Renal cortex interstitium (tissue), 11 donors: Measurements from ENCODE around the gene SMIM12. TPM values are rescaled to one million over a fixed set of nuclear protein-coding genes. Genes with fewer than 3 reads are reported as not detected.
"Not testable (repeated sequence)": the region's sequence is repeated elsewhere in the genome, so short reads cannot be mapped to it uniquely, and the experiment has no call there.

ENCODE experiments used
- DNase-seq, 11 donors: peaks; one replicate each; pipeline ENCODE4 v3.0.0-alpha.2; 2013; ENCODE audit warnings: low read depth in 9 of 11, low spot score in 4 of 11; ENCODE audit errors: extremely low read depth in 1 of 11
- polyA plus RNA-seq, 3 donors: library from polyadenylated mRNA; unstranded; fragments of 120-200 nt; gene quantifications; one replicate each; pipeline ENCODE4 v1.2.1, GENCODE V29; 2013; ENCODE audit not compliant: insufficient read length in 3 of 3

The SMIM12 gene
- polyA plus RNA-seq, 3 donors = 29.9 to 33.3 (median 31.5) TPM

- no peak for DNase-seq
Observed at GRCh38 chr1:34825455-34826091, 34.0 kb downstream of the SMIM12 start.

DNA sequence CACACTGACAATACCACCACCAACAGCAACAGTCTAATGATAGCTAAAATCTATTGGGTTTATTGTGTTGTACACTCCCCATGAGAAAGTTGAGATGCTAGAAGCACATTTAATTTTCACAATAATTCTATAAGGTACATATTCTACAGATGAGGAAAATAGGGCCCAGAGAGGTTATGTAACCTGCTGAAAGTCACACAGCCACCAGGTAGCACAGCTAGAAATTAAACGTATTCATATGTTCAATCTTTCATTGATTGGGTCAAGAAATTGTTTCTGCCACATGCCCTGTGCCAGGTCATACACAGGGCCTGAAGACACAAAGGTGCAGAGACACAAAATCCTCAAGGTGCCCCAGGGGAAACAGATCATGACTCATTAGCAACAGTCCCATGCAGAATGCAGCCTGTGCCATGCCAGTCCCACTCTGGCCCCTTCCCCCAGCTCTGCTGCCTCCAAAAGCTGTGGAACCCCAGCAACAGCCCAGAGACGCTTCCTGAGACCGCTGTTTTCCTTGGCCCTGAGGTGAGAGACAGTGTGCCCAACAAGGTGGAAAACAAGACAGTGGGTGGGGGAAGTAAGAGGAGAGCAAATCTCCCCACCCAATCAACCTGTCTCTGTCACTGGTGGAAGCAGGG, 34.6 kb downstream of the SMIM12 start:
- DNase-seq = no peak

DNA sequence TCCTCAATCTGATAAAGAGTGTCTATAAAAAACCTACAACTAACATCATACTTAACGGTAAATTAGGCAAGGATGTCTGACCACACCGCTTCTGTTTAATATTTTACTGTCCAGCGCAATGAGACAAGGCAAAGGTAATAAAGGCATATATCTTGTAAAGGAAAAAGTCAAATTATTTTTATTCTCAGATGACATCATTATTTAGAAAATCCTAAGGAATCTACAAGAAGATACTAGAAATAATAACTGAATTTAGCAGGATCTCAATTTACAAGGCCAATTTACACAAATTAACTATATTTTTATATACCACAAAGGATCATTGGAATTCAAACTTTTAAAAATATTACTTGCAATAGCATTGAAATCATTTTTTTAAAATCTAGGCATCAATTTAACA, 37.3 kb downstream of the SMIM12 start:
- no peak for DNase-seq

DNA sequence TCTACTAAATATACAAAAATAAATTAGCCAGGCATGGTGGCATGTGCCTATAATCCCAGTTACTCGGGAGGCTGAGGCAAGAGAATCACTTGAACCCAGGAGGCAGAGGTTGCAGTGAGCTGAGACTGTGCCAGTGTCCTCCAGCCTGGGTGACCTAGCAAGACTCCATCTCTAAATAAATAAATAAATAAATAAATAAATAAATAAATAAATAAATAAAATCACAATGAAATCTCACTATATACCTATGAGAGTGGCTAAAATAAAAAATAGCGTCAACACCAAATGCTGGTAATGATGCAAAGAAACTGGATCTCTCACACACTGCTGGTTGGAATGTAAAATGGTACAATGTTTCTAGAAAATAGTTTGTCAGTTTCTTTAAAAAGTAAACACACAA, 40.7 kb downstream of the SMIM12 start:
- DNase-seq = not testable (repeated sequence)

DNA sequence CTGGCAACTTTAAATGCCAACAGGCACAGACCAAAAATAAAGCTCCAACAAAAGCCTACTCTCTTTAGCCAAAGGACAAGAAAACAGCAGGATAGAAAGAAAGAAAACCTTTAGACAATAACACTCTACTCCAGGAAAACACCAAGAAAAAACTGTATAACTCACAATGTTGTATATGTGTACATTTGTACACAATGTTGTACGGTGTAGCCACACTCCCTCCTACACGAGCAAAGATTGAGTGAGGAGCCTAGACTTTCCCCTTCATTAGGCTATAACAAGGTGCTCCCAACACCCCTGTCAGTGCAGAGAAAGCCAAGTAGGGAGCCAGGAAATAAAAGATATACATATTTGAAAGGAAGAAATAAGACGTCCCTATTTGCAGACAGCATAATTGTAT, 42.8 kb downstream of the SMIM12 start:
- DNase-seq = no peak

- DNase-seq = no peak
Observed at GRCh38 chr1:34816332-34816731, 43.2 kb downstream of the SMIM12 start.

DNA sequence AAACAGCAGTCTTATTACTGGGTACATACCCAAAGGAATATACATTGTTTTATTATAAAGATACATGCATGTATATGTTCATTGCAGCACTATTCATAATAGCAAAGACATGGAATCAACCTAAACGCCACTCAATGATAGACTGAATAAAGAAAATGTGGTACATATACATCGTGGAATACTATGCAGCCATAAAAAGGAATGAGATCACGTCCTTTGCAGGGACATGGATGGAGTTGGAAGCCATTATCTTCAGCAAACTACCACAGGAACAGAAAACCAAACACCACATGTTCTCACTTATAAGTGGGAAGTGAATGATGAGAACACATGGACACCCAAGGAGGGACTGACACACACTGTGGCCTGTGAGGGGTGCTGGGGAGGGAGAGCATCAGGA, 48.8 kb downstream of the SMIM12 start:
- DNase-seq = not testable (repeated sequence)

DNA sequence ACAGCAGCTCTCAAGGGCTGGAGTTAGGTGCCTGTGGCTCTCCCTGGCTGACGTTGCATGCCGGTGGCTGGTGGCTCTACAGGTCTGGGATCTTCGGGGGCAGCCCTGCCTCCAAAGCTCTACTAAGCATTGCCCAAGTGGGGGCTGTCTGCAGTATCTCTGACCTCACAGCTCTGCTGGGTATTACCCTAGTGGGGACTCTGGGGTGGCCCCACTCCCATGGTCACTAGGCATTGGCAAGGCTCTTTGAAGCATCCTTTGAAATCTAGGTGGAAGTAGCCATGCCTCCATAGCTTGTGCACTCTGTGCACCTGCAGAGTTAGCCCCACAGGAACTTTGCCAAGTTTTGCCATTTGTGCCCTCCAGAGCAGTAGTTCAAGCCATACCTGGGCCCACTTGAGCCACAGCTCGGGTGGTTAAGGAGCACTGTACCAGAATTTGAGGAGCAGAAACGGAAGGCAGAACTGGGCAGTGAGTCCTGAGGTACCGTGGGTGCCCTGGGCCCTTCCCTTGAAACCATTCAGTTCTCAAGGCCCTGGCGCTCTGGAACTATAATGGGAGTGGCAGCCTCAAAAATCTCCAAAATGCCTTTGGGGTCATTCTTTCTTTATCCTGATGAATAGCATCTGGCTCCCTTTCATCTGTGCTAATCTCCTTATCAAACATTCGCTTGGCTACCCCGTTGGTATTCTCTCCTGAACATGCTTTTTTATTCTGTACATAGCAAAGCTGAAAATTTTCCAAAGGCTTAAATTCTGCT, 51.3 kb downstream of the SMIM12 start:
- DNase-seq = no peak

GRCh38 chr1:34806396-34806795, 53.2 kb downstream of the SMIM12 start:
- DNase-seq = no peak

DNA sequence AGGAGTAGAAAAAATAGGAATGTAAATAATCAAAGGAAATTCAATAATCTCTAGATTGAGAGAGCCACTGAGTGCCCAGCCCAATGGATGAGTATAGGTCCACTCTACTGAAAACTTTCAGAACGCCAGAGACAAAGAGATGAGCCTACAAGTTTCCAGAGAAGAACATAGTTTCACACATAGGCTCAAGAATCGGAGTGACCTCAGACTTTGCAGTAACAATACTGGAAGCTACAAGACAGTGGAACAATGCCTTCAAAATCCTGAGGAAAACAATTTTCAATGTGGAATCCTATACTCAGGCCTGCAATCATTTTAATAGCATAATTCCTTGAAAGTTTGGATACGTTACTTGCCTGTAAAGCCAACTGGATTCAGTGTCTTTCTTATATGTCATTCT, 55.8 kb downstream of the SMIM12 start:
- DNase-seq = no peak

Other genes starting within 250 kb of the SMIM12 start
- gene GJB5, start 104.7 kb downstream of the SMIM12 start, polyA plus RNA-seq = under 1 TPM; 0.18 to 0.37 (median 0.30) TPM
- under 1 TPM; 0.12 to 0.36 (median 0.33) TPM for gene GJB4, start 100.0 kb downstream of the SMIM12 start, polyA plus RNA-seq
- under 1 TPM; 0.26 to 0.32 (median 0.31) TPM for gene GJB3, start 78.5 kb downstream of the SMIM12 start, polyA plus RNA-seq
- 10 to 100 TPM; 12.5 to 18.6 (median 16.3) TPM for gene GJA4, start 66.8 kb downstream of the SMIM12 start, polyA plus RNA-seq
- gene DLGAP3, start 69.9 kb upstream of the SMIM12 start, polyA plus RNA-seq = 1 to 10 TPM; 1.4 to 3.0 (median 2.5) TPM
- gene TMEM35B, start 125.6 kb upstream of the SMIM12 start, polyA plus RNA-seq = 10 to 100 TPM; 27.8 to 32.0 (median 29.4) TPM
- gene ZMYM6, start 172.2 kb upstream of the SMIM12 start, polyA plus RNA-seq = 10 to 100 TPM; 14.4 to 26.2 (median 20.1) TPM
- 10 to 100 TPM; 15.3 to 20.6 (median 19.0) TPM for gene ZMYM1, start 219.6 kb upstream of the SMIM12 start, polyA plus RNA-seq